Hematopoietic multipotent progenitor cell treated with erythropoietin and hydrocortisone succinate and interleukin-3 and kit ligand, for 17 days (in vitro differentiated cells): Measurements from ENCODE around the gene NUMA1.

Experiments
- DNase-seq: peaks from one replicate; pipeline ENCODE4 v3.0.0-alpha.2; 2015; ENCODE audit warnings: low spot score

Gene NUMA1

DNA sequence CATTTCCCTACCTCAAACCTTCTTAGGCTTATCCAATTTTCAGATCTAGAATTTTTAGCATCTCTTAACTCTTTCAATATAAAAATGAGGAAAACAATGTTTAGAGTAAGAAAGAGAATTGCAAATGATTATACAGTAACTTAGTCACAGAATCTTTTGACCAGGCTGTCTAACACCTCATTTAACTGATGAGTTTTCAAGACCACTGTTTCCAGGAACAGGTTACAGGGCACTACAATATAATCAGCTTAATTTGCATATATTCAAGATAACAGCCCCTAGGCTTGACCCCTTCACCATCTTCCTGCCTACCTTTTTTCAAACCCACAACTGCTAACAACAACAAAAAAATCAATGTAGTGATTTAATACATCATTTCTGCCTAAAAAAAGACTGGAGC is 12.7 kb downstream of the NUMA1 start:
- no peak for DNase-seq

- DNase-seq = no peak
These were observed 13.1 kb downstream of the NUMA1 start for GRCh38 chr11:72067266-72067665.

- no peak for DNase-seq
These were observed 13.5 kb downstream of the NUMA1 start for GRCh38 chr11:72066855-72067254.

- DNase-seq = no peak
These were observed 18.5 kb downstream of the NUMA1 start for GRCh38 chr11:72061739-72062396.

- no peak for DNase-seq
These were observed 21.8 kb downstream of the NUMA1 start for GRCh38 chr11:72058416-72059034.

DNA sequence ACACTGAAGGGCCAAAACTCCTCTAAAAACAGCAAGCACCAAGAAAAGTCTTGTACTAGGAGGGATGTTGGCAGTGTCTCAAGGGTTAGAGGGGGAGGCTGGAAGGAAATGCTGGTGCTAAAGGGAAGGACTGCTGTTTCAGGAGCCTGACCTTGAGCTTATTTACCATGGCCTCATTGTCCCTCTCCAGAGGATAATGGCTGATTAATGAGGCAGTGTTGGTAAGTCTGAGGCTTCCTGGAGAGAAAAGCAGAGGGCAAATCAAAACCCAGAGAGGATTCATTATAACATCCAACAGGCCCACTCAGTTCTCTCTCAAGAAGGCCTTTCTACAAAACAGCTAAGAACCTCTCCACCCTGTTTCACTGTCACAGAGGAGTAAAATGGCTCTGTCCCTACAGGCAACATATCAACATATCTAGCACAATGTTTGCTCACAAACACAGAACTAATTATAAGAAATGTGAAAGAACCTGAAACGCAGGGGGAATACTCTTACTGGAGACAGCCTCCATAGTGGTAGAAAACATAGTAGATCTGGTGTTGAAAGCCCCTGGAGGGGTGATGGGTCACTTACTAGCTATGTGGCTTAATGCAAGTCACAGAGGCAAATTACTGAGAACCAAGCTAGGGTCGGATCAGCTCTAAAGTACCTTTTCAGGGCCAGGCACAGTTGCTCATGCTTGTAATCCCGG is 31.4 kb downstream of the NUMA1 start:
- no peak for DNase-seq

DNA sequence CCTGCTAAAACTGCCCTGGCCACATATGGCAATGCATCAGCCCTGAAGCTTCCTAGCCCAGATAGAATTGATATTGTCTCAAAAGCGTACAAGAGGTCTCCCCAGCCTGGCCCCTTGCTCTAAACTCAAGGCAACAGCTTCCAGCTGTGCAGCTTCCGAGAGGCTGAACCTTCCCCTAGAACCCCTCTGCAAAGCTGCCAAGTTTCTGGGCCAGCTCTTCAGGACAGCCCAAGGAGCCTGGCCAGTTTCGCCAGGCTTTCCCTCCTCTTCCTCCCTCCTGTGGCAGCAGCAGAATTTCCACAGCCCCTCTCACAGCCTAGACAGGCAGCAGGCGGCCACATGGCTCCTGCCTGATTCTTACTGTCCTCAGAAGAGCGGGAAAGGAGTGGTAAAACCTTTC is 34.5 kb downstream of the NUMA1 start:
- DNase-seq = no peak

GRCh38 chr11:72042064-72042745 is 38.1 kb downstream of the NUMA1 start:
- no peak for DNase-seq

- DNase-seq = peak; percentile 74
These were observed 38.8 kb downstream of the NUMA1 start for GRCh38 chr11:72041364-72042063.

- peak; percentile 95 for DNase-seq
These were observed 39.6 kb downstream of the NUMA1 start for GRCh38 chr11:72040491-72041363.

- DNase-seq = peak; percentile 44
These were observed 40.4 kb downstream of the NUMA1 start for GRCh38 chr11:72039856-72040401.

- peak; percentile 60 for DNase-seq
These were observed 41.1 kb downstream of the NUMA1 start for GRCh38 chr11:72039031-72039855.

GRCh38 chr11:72038491-72038890 is 41.9 kb downstream of the NUMA1 start:
- DNase-seq = peak; percentile 80

DNA sequence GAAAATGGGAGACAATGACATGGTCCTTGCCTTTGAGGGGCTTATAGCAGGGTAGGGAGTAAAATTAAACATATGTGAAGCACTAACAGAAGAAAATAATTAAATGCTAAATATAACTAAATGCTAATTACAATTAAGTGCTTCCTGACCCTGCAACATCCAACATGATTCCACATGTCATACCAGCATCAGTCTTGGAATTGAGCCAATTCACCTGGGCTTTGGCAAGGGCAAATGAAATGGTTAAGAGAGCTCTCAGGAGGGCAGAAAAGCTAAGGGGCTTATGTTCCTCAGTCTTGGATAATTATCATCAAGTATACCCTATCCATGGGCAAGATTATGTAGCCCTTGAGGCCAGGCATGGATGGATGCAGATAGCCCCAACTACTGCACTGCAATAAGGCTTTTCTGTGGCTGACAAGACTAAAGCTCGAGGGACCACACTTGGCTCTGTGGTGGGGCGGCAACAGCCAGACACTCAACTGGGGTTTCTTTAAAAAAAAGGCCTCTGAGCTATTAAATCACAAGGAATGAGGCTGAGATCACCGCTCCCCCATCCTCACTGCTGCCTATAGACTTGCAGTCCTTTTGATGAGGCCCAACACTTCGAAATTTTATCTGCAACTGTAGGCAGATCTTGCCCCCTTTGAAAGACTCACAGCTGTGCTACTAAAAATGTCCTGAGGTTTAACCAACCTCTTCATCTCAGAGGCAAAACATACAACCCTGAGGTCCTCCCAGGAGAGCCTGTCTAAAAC is 42.6 kb downstream of the NUMA1 start:
- no peak for DNase-seq

- no peak for DNase-seq
These were observed 43.7 kb downstream of the NUMA1 start for GRCh38 chr11:72036687-72037086.

DNA sequence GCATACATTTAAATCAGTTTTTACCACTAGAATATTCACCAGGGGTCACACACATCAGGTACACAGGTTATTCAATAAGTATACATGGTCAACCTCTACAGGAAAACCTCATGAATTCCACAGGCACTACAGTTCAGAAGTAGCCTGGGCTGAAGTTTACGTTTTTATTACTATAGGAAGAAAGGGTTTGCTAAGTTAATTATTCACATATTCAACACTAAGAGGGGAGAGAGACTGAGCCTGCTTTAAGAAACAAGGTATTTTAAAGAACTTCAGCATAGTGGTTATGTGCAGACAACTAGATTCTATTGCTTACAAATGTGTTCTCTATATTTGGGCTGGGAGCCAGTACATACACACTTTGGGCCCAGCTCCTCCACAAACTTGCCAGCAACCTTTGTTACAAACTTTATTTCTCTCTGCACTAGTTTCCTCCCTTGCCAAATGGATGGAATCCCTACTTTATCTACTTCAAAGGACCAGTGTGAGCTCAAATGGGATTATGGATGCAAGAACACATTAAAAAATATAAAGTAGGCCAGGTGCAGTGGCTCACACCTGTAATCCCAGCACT is 49.8 kb downstream of the NUMA1 start:
- DNase-seq = no peak

DNA sequence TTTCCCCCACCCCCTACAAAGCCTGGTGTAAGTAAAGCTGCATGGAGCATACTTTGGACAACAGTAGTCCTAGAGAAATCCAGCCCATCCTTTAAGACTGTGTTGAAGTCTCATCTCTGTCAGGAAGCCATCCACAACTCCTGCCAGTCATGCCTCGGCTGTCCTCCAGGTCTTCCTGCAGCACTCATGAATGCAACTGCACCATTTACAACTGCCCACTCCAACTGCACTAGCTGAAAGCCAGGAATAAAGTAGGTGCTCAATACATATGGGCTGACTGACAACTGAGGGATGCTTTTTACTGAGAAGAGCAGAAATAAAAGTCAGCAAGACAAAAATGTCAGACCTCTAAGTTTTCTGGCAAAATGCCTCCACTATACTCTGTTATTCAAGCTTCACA is 54.3 kb downstream of the NUMA1 start:
- DNase-seq = no peak

GRCh38 chr11:72024069-72024754 is 56.1 kb downstream of the NUMA1 start:
- no peak for DNase-seq
